DND-41 (cell line): ENCODE measurements around the gene TSHZ2.

Source experiments
- ATAC-seq: fragments of 200-7000 bp; cut with Tn5 transposase; 3 replicates; pipeline ENCODE4 v1.9.1; 2021; ENCODE audit warnings: low read depth; ENCODE audit not compliant: insufficient read depth
- DNase-seq: peaks from one replicate; pipeline ENCODE4 v3.0.0-alpha.2; 2020
- H2AFZ ChIP-seq: 2 replicates; pipeline ENCODE4 v1.6.0; 2012; ENCODE audit warnings: low read depth, low read length
- H3K27ac ChIP-seq: 2 replicates; pipeline ENCODE4 v1.5.1; 2012; ENCODE audit warnings: low read length, inconsistent platforms
- H3K27me3 ChIP-seq: fragments of 200-600 bp; sonication (generic); 2 replicates; pipeline ENCODE4 v1.6.0; 2012; ENCODE audit warnings: low read length, mild to moderate bottlenecking, inconsistent platforms; ENCODE audit not compliant: insufficient read depth, poor library complexity
- H3K36me3 ChIP-seq: 2 replicates; pipeline ENCODE4 v1.5.1; 2012; ENCODE audit warnings: low read length, inconsistent platforms; ENCODE audit not compliant: insufficient read depth
- H3K4me1 ChIP-seq: 2 replicates; pipeline ENCODE4 v1.5.1; 2012; ENCODE audit warnings: mild to moderate bottlenecking, low read length; ENCODE audit not compliant: insufficient read depth
- H3K4me2 ChIP-seq: 2 replicates; pipeline ENCODE4 v1.6.0; 2012; ENCODE audit warnings: mild to moderate bottlenecking, moderate library complexity, low read length, inconsistent platforms; ENCODE audit not compliant: insufficient read depth
- H3K4me3 ChIP-seq, 2 experiments: fragments of 200-600 bp in 1 of 2; shearing (Covaris generic) in 1 of 2; 2 replicates each; pipeline ENCODE4 v1.5.1; 2012 to 2016; ENCODE audit warnings: inconsistent platforms in 2 of 2, low read length in 2 of 2, mild to moderate bottlenecking in 2 of 2, low read depth in 1 of 2, moderate library complexity in 1 of 2
- H3K79me2 ChIP-seq: 2 replicates; pipeline ENCODE4 v1.6.0; 2012; ENCODE audit warnings: low read length, inconsistent platforms; ENCODE audit not compliant: insufficient read depth
- H3K9ac ChIP-seq: 2 replicates; pipeline ENCODE4 v1.6.0; 2012; ENCODE audit warnings: low read depth, mild to moderate bottlenecking, inconsistent platforms, low read length, moderate library complexity
- H3K9me3 ChIP-seq: 2 replicates; pipeline ENCODE4 v1.5.1; 2012; ENCODE audit warnings: low read length, moderate library complexity, mild to moderate bottlenecking, inconsistent platforms; ENCODE audit not compliant: insufficient read depth, severe bottlenecking
- H4K20me1 ChIP-seq: 2 replicates; pipeline ENCODE4 v1.6.0; 2012; ENCODE audit warnings: low read length; ENCODE audit not compliant: insufficient read depth
- EZH2 ChIP-seq: IDR thresholded peaks from 3 replicates; pipeline ENCODE4 v1.6.1; 2012; ENCODE audit warnings: borderline replicate concordance, low read depth, mild to moderate bottlenecking, moderate library complexity, low read length, inconsistent platforms; ENCODE audit not compliant: severe bottlenecking
- TF ChIP-seq, protein P1 (sequence below): IDR thresholded peaks from 2 replicates; pipeline ENCODE4 v1.5.1; 2012; ENCODE audit warnings: borderline replicate concordance, low read length, moderate library complexity, mild to moderate bottlenecking; ENCODE audit not compliant: poor library complexity, severe bottlenecking; ENCODE audit errors: extremely low read depth

The TSHZ2 gene

DNA sequence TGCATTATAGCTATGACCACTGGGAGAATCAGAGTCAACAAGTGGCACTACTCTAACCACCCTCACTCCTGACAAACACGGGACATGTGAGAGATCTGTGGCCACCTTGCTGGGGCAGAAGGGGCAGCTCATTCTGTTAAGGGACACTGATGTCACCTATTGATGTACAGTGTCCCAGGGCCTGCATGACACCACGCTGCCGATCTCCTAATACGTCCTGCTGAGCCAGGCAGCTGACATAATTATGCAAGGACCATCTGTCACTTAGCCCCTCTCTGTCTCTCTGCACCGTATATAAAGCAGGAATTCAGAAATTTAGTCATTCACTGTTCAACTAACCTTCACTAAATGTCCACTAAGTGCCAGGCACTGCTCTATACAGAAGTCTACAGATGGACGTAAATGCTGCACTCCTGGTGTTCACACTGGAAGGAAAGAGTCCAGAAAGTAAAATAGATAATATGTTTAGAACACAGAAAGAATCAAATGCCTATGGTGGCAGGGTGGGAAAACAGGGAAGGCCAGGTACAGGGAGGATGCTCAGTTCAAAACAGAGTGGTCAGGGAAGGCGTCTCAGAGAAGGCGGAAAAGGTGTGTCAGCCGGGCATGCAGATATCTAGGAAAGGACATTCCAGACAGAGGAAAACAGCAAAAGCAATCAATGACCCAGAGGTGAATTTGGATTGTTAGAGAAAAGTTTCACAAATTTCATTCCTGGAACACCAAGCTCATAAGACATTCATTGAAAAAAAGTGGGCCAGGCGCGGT is 447.7 kb downstream of the TSHZ2 start:
- no peak overlapping the region for H2AFZ ChIP-seq
- no peak overlapping the region for H3K4me3 ChIP-seq
- H3K36me3 ChIP-seq: no peaks in the 10 kb centered on the region
- H3K4me2 ChIP-seq: no peak overlapping the region
- H4K20me1 ChIP-seq: no peaks in the 10 kb centered on the region
- H3K4me1 ChIP-seq: no peaks in the 10 kb centered on the region
- peaks cover 10% of the 10 kb centered on the region for H3K27me3 ChIP-seq
- H3K79me2 ChIP-seq: no peaks in the 10 kb centered on the region
- DNase-seq (no peak), ATAC-seq (no peak)
- H3K27ac ChIP-seq: no peak overlapping the region
- TF ChIP-seq EZH2: no peak
- TF ChIP-seq, protein P1, sequence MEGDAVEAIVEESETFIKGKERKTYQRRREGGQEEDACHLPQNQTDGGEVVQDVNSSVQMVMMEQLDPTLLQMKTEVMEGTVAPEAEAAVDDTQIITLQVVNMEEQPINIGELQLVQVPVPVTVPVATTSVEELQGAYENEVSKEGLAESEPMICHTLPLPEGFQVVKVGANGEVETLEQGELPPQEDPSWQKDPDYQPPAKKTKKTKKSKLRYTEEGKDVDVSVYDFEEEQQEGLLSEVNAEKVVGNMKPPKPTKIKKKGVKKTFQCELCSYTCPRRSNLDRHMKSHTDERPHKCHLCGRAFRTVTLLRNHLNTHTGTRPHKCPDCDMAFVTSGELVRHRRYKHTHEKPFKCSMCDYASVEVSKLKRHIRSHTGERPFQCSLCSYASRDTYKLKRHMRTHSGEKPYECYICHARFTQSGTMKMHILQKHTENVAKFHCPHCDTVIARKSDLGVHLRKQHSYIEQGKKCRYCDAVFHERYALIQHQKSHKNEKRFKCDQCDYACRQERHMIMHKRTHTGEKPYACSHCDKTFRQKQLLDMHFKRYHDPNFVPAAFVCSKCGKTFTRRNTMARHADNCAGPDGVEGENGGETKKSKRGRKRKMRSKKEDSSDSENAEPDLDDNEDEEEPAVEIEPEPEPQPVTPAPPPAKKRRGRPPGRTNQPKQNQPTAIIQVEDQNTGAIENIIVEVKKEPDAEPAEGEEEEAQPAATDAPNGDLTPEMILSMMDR: no peak
- no peaks in the 10 kb centered on the region for H3K9me3 ChIP-seq
- H3K9ac ChIP-seq: no peak overlapping the region

DNA sequence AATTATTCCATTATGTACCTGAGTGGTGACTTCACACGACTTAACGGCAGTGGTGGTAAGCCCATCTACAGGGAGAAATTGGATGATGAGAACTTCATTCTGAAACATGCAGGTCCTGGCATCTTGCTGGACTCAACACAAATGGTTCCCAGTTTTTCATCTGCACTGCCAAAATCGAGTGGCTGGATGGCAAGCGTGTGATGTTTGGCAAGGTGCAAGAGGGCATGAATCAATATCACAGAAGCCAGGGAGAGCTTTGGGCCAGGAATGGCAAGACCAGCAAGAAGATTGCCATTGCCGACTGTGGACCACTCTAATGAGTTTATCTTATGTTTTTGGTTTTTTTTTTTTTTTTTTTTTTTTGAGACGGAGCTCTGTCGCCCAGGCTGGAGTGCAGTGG is 449.2 kb downstream of the TSHZ2 start:
- no peaks in the 10 kb centered on the region for H3K79me2 ChIP-seq
- no peaks in the 10 kb centered on the region for H3K36me3 ChIP-seq
- H3K4me1 ChIP-seq: no peaks in the 10 kb centered on the region
- H3K9me3 ChIP-seq: no peaks in the 10 kb centered on the region
- TF ChIP-seq, protein P1: no peak
- TF ChIP-seq EZH2: no peak
- no peak for ATAC-seq
- no peak overlapping the region for H3K4me2 ChIP-seq
- no peak overlapping the region for H2AFZ ChIP-seq
- H3K9ac ChIP-seq: no peak overlapping the region
- no peak overlapping the region for H3K27ac ChIP-seq
- peaks cover 7% of the 10 kb centered on the region for H3K27me3 ChIP-seq
- H3K4me3 ChIP-seq: no peak overlapping the region
- H4K20me1 ChIP-seq: no peaks in the 10 kb centered on the region
- no peak for DNase-seq

- Histone ChIP-seq H3K79me2 (no peaks in the 10 kb centered on the region), H3K27me3 (peaks cover 6% of the 10 kb centered on the region), H3K27ac (no peak overlapping the region), H3K9ac (no peak overlapping the region), H4K20me1 (no peaks in the 10 kb centered on the region), H3K4me3 (no peak overlapping the region), H3K4me1 (no peaks in the 10 kb centered on the region), H3K9me3 (no peaks in the 10 kb centered on the region), H2AFZ (no peak overlapping the region), H3K4me2 (no peak overlapping the region), H3K36me3 (no peaks in the 10 kb centered on the region)
- TF ChIP-seq, protein P1: no peak
- TF ChIP-seq EZH2: no peak
- peak; percentile 35; the same call in 2 of the 3 replicates for ATAC-seq
- DNase-seq: no peak
Measured at GRCh38 chr20:53422039-53422438, 449.9 kb downstream of the TSHZ2 start.
